GM12875 (cell line): Measurements from ENCODE around the gene POLDIP2.

Source experiments
- H3K4me3 ChIP-seq: one replicate; pipeline ENCODE4 v1.5.1; 2011; ENCODE audit warnings: low read depth, low read length, control low read depth
- CTCF ChIP-seq: IDR thresholded peaks from 2 replicates; pipeline ENCODE4 v1.5.1; 2011; ENCODE audit warnings: low read depth, mild to moderate bottlenecking, control low read depth, inconsistent platforms, low read length, moderate library complexity, borderline replicate concordance; ENCODE audit not compliant: insufficient read depth

POLDIP2 gene

GRCh38 chr17:28390141-28390540 lies 32.8 kb upstream of the POLDIP2 start:
- TF ChIP-seq CTCF, result no peak
- no peak overlapping the region for H3K4me3 ChIP-seq

- H3K4me3 ChIP-seq, result no peak overlapping the region
- no peak for TF ChIP-seq CTCF
Observed at GRCh38 chr17:28388106-28388505, 30.8 kb upstream of the POLDIP2 start.

- no peak for TF ChIP-seq CTCF
- no peak overlapping the region for H3K4me3 ChIP-seq
Observed at GRCh38 chr17:28386391-28386790, 29.1 kb upstream of the POLDIP2 start.

- H3K4me3 ChIP-seq, result peak overlapping the region; percentile 71
- TF ChIP-seq CTCF, result no peak
Observed at GRCh38 chr17:28385406-28385805, 28.1 kb upstream of the POLDIP2 start.

- peak overlapping the region; percentile 71 for H3K4me3 ChIP-seq
- TF ChIP-seq CTCF, result no peak
Observed at GRCh38 chr17:28385037-28385400, 27.7 kb upstream of the POLDIP2 start.

- no peak for TF ChIP-seq CTCF
- H3K4me3 ChIP-seq, result peak overlapping the region; percentile 71
Observed at GRCh38 chr17:28384281-28385036, 27.1 kb upstream of the POLDIP2 start.

- peak overlapping the region; percentile 21 for H3K4me3 ChIP-seq
- TF ChIP-seq CTCF, result peak; percentile 67
Observed at GRCh38 chr17:28381141-28381825, 24.0 kb upstream of the POLDIP2 start.
